Measurements from ENCODE around the gene RGPD5.
"Not testable (repeated sequence)": the region's sequence is repeated elsewhere in the genome, so short reads cannot be mapped to it uniquely, and the experiment has no call there.

GRCh38 chr2:109766074-109766473 is 28.0 kb upstream of the RGPD5 start:
- not testable (repeated sequence) for TF ChIP-seq NR1H2 (CRISPR knock-in tag; IDR thresholded peaks at IDR 0.05); CTCF (IDR thresholded peaks at IDR 0.05); USF1 (CRISPR knock-in tag; IDR thresholded peaks at IDR 0.05); USF2 (CRISPR knock-in tag; IDR thresholded peaks at IDR 0.05); ETV6 (CRISPR knock-in tag; IDR thresholded peaks at IDR 0.05); TCF7 (CRISPR knock-in tag; IDR thresholded peaks at IDR 0.05; ENCODE audit: low read depth); CREB1 (CRISPR knock-in tag; IDR thresholded peaks at IDR 0.05); ZNF121 (CRISPR knock-in tag; IDR thresholded peaks at IDR 0.05); MAX (CRISPR knock-in tag; IDR thresholded peaks at IDR 0.05)

All from WTC11 (cell line).